ELF-1 (cell line): ENCODE data around the gene INCA1.
A peak's percentile ranks its signal among the peaks of the same experiment; 100 is the strongest.

Experiments used
- DNase-seq: peaks from one replicate; pipeline ENCODE4 v3.0.0-alpha.2; 2016; ENCODE audit warnings: low read depth, low spot score

The INCA1 gene

GRCh38 chr17:5011928-5012327 lies 14.6 kb upstream of the INCA1 start:
- no peak for DNase-seq

DNA sequence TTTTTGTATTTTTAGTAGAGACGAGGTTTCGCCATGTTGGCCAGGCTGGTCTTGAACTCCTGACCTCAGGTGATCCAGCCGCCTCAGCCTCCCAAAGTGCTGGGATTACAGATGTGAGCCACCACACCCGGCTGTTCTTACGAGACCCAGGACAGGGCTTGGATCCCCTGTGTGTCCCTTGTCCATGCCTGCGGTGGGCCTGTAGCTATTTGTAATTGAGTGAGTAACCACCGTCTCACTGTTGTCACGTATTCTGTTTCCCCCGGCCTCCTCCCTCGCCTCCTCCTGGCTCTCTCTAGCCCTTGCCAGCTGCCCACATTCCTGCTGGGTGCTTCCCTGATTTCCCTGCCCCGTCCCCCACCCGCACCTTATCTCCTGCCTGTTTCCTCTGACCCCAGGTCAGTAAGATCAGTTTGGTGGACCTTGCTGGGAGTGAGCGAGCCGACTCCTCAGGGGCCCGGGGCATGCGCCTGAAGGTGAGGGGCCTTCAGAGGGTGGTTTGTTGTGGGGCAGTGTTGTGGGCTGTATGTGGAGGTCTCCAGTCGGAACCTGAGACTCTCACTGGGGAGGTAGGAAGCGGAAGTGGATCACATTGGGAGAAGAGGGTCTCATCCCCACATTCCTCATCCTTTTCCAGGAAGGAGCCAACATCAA lies 6.0 kb upstream of the INCA1 start:
- no peak for DNase-seq

DNA sequence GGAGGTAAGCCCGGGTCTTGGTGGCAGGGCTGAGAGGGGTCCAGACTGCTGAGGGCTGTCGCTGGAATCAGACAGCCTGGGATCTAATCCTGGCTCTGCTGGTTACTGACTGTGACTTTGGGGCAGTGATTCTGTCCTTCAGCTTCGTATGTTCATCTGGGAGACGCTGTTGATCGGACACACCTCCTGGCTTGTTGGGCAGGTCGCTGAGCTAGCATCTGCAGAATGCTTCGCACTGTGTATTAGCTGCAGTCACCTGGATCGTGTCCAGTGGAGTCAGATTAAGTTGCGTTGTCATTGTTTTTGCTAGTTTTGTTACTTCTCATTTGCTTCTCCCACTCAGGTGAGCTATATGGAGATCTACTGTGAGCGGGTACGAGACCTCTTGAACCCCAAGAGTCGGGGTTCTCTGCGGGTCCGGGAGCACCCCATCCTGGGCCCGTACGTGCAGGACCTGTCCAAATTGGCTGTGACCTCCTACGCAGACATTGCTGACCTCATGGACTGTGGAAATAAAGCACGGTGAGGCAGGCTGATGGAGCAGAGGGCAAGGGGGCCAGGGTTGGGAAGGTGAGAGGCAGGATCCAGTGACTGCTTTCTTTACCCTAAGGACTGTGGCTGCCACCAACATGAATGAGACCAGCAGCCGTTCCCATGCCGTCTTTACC lies 4.9 kb upstream of the INCA1 start:
- no peak for DNase-seq

- peak; percentile 14 for DNase-seq
Observed at GRCh38 chr17:5000237-5000639, 2.9 kb upstream of the INCA1 start.

DNA sequence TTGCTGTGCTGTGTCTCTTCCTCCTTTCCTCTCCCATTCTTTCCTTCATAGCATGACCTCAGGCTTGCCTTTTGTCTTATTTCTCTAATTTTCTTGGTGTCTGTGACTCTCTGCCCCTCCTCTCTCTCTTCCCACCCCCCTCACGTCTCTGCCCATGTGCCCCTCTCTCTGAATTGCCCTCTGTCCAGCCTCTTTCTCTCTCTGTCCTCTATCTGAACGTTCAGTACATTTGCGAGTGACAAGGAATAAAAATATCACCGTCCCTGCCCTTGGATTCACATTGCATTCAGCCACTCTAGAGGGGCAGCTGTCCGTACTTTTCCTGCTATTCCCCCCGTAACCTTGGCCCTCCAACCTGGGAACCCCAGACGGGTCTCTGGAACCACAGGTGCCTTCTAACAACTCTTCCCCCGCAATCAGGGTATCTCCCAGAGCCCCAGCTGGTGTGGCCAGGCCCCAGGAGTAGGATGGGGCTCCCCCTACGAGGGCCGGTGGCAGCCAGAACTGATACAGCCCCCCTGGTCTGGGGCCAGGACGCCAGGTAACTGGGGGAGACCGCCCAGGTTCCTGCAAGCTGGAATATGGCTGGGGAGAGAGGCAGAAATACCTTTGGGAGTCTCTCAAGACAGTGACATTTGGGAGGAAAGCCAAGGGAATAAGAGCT lies 2.2 kb upstream of the INCA1 start:
- no peak for DNase-seq

DNA sequence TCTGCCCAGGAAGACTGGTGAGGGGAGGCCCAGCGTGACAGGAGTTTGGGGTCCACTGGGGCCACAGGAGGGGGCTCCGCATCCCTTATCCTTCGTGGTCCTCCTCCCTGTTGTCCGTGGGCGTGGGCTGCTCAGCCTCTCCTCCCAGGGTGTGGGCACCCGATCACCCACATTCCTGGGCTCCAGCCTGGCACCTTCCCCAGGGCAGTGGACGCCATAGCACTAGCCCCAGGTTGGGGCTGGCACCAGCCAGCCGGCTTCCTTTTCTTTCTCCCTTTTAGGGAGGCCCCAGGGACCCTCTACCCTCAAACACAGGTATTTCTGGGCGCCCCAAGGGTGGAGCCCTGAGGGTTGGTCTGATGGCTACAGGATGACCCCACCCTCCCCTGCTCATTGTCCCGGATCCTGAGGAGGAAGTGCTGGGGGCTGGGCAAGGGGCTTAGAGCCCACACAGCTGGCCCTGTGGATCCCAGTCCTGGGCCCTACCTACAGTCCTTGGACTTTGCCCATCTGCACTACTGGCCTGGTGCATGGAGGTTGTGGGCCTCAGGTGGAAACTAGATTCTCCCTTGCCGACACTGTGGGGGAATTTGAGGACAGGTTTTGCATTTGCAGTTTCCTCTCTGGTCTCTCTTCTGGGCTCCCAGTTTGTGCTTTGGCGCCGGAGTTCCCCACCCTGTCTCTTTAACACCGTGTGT lies 1.6 kb upstream of the INCA1 start:
- peak; percentile 20 for DNase-seq

DNA sequence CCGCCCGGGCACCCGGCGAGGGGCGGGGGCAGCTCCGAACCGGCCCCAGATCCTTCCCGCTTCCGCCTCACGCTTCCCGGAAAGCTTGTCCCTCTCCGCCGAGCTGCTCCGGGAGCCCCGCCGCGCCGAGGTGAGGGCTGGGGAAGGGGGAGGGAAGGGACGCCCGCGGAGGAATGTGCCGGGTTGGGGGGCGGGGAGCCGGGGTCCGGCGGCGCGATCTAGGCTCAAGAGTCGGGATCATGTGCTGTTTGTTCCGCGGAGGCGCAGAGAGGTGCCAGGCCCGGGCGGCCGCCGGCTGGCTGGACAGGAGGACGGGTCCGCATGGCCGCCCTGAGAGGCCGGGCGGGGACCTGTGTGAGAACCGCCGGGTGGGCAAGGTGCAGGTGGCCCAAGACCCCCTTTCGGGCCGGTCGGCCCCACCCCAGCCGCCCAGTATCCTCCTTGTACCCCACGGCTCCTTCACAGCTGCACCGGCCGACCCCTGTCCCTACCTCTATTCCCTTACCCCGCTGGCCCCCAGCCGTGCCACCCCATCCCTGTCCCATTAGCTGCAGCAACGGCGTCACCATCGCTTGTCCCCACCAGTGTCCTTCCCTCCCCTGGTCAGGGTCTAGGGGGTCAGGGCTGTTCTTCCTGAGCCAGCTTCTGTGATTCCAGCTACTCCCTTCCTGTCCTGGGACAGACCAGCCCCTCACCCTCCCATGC lies 857 bp upstream of the INCA1 start:
- DNase-seq, result peak; percentile 38

GRCh38 chr17:4994081-4994595 lies 3.2 kb downstream of the INCA1 start:
- DNase-seq, result no peak

- DNase-seq, result no peak
Observed at GRCh38 chr17:4987767-4988567, 9.4 kb downstream of the INCA1 start.

DNA sequence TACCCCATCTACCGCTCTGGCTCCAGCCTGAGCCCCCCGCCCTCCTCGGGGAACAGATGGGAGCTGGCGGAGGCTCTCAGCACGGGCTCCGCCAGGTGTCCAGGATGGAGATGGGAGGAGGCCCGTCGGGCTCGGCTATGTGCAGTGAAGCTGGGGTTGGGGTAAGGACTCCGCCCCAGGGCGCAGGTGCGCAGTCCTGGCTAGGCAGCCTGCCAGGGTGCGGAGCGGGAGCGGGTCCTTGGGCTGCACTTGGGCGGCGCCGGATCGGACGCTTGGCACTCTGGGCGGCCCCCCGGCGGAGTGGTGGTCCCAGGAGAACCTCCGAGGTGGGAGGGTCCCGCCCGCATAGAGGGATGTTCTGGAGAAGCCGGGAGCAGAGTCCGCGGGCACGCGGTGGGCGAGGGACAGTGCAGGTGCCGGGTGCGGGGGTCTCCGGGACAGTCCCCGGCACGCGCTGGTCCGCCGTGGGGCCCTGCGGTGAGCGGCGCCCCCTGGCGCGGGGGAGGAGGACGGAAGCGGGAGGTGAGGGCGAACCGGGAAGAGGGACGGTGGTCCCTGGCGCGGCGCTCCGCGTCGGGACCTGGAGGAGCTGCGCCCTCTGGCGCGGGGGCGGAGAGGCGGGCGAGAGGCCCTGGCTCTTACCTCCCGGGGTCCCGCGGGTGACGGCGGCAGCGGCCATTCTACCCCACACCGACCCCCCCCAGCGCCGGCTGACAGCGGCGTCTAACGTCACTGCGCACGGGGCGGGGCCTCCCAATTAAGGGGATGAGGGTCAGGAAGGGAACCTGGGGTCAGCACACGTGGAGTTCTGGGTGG lies 10.2 kb downstream of the INCA1 start, which contains the start of gene CAMTA2:
CAMTA2 (minus strand) TSS at position 725 of the 816 bp plus-strand sequence. CDS start 1,453 bp downstream, outside the sequence.
- DNase-seq, result peak; percentile 85

- no peak for DNase-seq
Observed at GRCh38 chr17:4986403-4986802, 10.9 kb downstream of the INCA1 start.

- DNase-seq, result no peak
Observed at GRCh38 chr17:4982305-4982704, 15.0 kb downstream of the INCA1 start.

DNA sequence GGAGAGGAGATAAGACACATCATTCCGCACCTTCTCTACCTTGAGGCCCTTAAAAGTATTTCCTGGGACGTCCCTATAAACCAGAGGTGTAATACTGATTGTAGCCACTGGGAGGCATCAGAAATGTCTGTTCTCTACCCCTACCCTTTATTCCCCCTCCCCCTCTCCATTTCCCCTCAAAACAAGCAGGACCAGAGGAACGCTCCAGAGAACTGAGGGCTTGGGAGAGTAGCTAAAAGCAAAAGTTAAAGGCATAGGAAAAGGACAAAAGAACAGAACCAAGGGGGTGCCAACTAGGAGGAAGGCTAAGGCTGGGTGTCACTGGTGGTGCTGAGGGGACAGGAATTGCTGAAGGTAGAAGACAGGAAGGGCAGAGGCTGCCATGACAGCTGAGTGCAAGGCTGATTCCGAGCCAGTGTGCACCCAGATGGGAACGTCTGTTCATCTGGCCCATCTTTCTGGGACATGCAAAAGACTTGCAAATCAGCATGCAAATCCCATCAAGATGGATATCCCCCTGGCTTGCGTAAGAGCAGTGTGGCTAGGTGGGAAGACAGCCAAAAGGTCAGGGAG lies 16.6 kb downstream of the INCA1 start:
- DNase-seq, result peak; percentile 70

- no peak for DNase-seq
Observed at GRCh38 chr17:4978726-4979125, 18.6 kb downstream of the INCA1 start.

DNA sequence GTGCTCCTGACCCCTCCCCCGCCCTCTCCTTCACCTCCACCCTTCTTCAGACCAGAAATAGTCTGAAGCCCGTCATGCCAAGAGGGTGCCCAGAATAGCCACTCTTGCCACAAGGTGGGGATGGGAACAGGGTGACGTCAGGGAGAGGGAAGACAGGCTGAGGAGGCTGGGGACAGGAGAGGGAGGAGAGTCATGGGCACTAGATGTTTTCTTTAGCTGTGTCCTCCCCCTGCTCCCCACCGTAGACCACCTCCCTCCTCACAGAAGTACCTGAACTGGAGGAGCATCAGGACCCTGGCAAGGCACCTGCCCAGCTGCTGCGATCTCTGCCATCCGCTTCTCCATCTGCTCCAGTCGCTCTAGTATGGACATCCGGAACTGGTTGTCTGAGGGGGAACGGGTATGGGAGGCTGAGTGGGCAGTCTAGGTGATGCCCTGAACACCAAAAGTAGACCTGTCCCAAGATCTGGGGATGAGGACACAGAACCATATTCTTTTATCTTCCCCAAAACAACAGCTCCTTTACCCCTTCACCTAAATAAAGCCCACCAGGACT lies 23.1 kb downstream of the INCA1 start:
- DNase-seq, result no peak

DNA sequence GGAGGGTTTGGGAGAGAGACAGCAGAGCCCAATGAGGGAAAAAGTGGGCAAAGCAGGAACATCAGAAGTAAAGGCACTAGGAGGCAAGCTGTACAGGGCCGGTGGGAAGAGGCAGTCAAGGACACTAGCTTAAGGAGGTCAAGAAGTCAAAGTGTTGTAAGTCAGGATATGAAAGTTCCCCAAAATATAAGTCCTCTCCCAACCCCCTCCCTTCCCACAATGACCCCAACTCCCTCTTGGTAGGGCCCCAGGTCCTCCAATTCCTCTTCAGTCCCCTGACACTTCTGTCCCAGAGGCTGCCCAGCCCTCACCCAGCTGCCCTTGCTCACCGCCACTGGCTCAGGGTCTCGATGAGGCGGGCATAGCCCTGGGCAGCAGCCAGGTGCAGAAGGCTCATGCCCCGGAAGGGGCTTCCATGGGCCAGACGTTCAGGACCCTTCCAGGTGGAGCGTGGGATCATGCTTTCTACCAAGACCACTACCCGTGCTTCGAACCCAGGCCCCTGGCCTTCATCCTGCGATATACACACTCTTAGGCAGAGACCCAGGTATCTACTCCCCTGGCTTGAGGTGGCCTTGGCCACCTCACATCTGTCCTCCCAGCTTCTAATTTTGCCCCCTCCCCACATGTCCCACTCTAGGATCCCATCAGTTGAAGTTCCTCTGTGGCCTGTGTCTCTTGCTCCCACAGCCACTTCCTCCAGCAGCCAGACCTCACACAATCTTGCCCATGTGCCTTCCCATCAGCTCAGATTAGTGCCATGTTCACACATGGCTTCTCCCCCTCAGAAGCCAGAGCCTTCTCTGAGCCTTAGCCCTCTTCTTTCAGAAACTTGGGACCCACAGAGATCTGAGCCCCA lies 23.8 kb downstream of the INCA1 start:
- no peak for DNase-seq

DNA sequence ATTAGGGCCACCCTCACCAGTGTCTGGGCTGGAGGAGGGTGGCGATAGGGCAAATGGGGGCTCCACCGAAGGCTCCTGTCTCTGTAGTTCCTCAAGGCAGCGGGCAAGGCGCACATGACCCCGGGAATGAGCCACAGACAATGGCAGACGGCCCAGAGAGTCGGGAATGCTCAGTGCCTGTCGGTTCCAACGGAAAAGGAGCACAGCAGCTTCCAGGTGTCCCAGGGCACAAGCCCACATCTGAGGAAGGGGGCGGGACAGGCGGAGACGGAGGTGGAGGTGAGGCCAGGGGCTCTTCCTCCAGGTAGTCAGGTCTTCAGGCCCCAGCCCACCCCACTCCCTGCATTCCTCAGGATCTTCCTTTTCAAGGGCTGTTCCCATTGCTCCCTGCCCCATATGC lies 24.6 kb downstream of the INCA1 start:
- no peak for DNase-seq

DNA sequence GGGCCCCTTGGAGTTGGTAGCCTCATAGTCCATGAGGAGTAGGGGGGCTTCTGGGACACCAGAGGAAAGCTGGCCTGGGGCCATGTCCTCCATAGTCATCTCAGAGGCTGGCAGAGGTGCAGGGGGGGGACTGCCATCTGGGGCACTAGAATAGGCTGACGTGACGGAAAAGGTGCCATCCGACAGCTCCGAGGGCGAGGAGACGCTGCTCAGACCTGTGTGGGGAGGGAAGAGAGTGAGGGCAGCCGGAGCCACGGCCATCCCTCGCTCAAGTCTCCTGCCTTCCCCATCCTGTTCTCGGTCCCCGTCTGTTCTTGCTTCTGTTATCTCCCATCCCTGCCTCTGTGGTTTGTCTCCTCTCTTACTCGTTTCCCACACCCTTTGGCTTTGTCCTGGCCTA lies 25.0 kb downstream of the INCA1 start:
- no peak for DNase-seq
